D341Med (cell line): ENCODE measurements around the gene AMH.
"Not testable (repeated sequence)": the region's sequence is repeated elsewhere in the genome, so short reads cannot be mapped to it uniquely, and the experiment has no call there.

ENCODE experiments used
- DNase-seq: peaks from one replicate; pipeline ENCODE4 v3.0.0; 2012; ENCODE audit warnings: low spot score

Gene AMH

GRCh38 chr19:2270423-2271233 lies 21.5 kb downstream of the AMH start:
- peak; percentile 75 for DNase-seq

- DNase-seq, result no peak
Observed at GRCh38 chr19:2271234-2272103, 22.3 kb downstream of the AMH start.

- peak; percentile 94 for DNase-seq
Observed at GRCh38 chr19:2273356-2274184, 24.4 kb downstream of the AMH start.

- DNase-seq, result no peak
Observed at GRCh38 chr19:2274185-2274711, 25.1 kb downstream of the AMH start.

GRCh38 chr19:2274931-2275535 lies 25.9 kb downstream of the AMH start:
- peak; percentile 83 for DNase-seq

GRCh38 chr19:2275588-2276428 lies 26.7 kb downstream of the AMH start:
- peak; percentile 46 for DNase-seq

GRCh38 chr19:2276429-2276986 lies 27.4 kb downstream of the AMH start:
- no peak for DNase-seq

- no peak for DNase-seq
Observed at GRCh38 chr19:2277138-2277537, 28.0 kb downstream of the AMH start.

- DNase-seq, result no peak
Observed at GRCh38 chr19:2278459-2279158, 29.5 kb downstream of the AMH start.

- no peak for DNase-seq
Observed at GRCh38 chr19:2280633-2281264, 31.6 kb downstream of the AMH start.

GRCh38 chr19:2281265-2282061 lies 32.3 kb downstream of the AMH start:
- not testable (repeated sequence) for DNase-seq

- DNase-seq, result no peak
Observed at GRCh38 chr19:2282062-2282861, 33.1 kb downstream of the AMH start, which contains the start of gene PEAK3. PEAK3 (minus strand) TSS chr19:2282175; CDS start chr19:2280931, 1,244 bp downstream.

- DNase-seq, result no peak
Observed at GRCh38 chr19:2282862-2283237, 33.7 kb downstream of the AMH start.

GRCh38 chr19:2283835-2284507 lies 34.8 kb downstream of the AMH start:
- DNase-seq, result no peak

- no peak for DNase-seq
Observed at GRCh38 chr19:2286402-2287140, 37.4 kb downstream of the AMH start.
